ENCODE measurements around the gene CHPF2.

DNA sequence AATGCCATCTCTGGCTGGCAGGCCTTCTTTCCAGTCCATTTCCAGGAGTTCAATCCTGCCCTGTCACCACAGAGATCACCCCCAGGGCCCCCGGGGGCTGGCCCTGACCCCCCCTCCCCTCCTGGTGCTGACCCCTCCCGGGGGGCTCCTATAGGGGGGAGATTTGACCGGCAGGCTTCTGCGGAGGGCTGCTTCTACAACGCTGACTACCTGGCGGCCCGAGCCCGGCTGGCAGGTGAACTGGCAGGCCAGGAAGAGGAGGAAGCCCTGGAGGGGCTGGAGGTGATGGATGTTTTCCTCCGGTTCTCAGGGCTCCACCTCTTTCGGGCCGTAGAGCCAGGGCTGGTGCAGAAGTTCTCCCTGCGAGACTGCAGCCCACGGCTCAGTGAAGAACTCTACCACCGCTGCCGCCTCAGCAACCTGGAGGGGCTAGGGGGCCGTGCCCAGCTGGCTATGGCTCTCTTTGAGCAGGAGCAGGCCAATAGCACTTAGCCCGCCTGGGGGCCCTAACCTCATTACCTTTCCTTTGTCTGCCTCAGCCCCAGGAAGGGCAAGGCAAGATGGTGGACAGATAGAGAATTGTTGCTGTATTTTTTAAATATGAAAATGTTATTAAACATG, 6.0 kb downstream of the CHPF2 start:
- TF ChIP-seq, protein P1, sequence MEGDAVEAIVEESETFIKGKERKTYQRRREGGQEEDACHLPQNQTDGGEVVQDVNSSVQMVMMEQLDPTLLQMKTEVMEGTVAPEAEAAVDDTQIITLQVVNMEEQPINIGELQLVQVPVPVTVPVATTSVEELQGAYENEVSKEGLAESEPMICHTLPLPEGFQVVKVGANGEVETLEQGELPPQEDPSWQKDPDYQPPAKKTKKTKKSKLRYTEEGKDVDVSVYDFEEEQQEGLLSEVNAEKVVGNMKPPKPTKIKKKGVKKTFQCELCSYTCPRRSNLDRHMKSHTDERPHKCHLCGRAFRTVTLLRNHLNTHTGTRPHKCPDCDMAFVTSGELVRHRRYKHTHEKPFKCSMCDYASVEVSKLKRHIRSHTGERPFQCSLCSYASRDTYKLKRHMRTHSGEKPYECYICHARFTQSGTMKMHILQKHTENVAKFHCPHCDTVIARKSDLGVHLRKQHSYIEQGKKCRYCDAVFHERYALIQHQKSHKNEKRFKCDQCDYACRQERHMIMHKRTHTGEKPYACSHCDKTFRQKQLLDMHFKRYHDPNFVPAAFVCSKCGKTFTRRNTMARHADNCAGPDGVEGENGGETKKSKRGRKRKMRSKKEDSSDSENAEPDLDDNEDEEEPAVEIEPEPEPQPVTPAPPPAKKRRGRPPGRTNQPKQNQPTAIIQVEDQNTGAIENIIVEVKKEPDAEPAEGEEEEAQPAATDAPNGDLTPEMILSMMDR (optimal IDR thresholded peaks at IDR 0.05 in 1 of 3, IDR thresholded peaks at IDR 0.05 in 1 of 3, conservative IDR thresholded peaks at IDR 0.05 in 1 of 3; ENCODE audit: extremely low read depth in 1 of 3, insufficient read depth in 2 of 3, low read length in 3 of 3): no peak
- TF ChIP-seq EZH2 (IDR thresholded peaks at IDR 0.05; ENCODE audit: low read length): no peak
